ENCODE data around the gene UIMC1.

DNA sequence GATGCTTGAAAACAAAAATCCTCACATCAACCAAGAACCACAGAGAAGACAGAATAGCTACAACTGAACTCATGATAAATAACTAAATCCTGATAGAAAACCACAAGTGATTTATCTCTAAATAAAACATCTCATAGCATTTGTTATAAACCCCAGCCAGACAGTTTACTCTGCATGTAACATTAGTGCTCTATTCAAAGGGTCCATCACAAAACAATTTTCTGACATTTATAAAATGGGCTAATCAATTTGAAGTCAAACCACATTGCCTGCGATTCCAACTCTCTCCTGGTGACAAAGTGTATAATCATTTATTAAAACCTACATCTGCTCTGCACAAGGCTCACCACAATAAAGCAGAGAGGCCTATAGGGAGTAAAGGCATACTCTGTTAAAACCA is 49.8 kb downstream of the UIMC1 start:
- TF ChIP-seq, protein P1, sequence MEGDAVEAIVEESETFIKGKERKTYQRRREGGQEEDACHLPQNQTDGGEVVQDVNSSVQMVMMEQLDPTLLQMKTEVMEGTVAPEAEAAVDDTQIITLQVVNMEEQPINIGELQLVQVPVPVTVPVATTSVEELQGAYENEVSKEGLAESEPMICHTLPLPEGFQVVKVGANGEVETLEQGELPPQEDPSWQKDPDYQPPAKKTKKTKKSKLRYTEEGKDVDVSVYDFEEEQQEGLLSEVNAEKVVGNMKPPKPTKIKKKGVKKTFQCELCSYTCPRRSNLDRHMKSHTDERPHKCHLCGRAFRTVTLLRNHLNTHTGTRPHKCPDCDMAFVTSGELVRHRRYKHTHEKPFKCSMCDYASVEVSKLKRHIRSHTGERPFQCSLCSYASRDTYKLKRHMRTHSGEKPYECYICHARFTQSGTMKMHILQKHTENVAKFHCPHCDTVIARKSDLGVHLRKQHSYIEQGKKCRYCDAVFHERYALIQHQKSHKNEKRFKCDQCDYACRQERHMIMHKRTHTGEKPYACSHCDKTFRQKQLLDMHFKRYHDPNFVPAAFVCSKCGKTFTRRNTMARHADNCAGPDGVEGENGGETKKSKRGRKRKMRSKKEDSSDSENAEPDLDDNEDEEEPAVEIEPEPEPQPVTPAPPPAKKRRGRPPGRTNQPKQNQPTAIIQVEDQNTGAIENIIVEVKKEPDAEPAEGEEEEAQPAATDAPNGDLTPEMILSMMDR (IDR thresholded peaks at IDR 0.05): no peak
- no peak for TF ChIP-seq POLR2A (IDR thresholded peaks at IDR 0.05)
- no peak for TF ChIP-seq EP300 (IDR thresholded peaks at IDR 0.05)
